HEK293 (cell line): ENCODE results near the gene BIRC6.

Experiments
- CTCF ChIA-PET: fragments of 350-600 bp; formaldehyde crosslinking; extraction: SDS; loops from one replicate; lab custom pipeline; 2021; ENCODE audit warnings: antibody characterized with exemption; lab: Yijun Ruan, JAX
- POLR2A ChIA-PET: fragments of 300-600 bp; formaldehyde crosslinking; extraction: SDS; loops from one replicate; lab custom pipeline; 2020; ENCODE audit warnings: antibody characterized with exemption, inconsistent platforms; lab: Yijun Ruan, JAX
- H3K27ac ChIP-seq: fragments of 200-500 bp; sonication (Bioruptor generic); 2 replicates; pipeline ENCODE4 v1.5.1; 2014; ENCODE audit warnings: low read depth, low read length, control low read depth, inconsistent platforms; ENCODE audit errors: extremely low read depth
- H3K36me3 ChIP-seq, 2 experiments: fragments of 200-500 bp in 1 of 2; sonication (Bioruptor generic) in 1 of 2; 1 replicate in 1 of 2; 2 replicates in 1 of 2; pipeline ENCODE4 v1.5.1; 2014 to 2017; ENCODE audit warnings: inconsistent platforms in 2 of 2, low read length in 2 of 2; ENCODE audit not compliant: control insufficient read depth in 2 of 2, insufficient read depth in 1 of 2
- H3K4me1 ChIP-seq: fragments of 200-500 bp; sonication (Bioruptor generic); 2 replicates; pipeline ENCODE4 v1.5.1; 2014; ENCODE audit warnings: mild to moderate bottlenecking, low read length, inconsistent platforms; ENCODE audit not compliant: control insufficient read depth, insufficient read depth
- H3K4me3 ChIP-seq: 2 replicates; pipeline ENCODE4 v1.5.1; 2011; ENCODE audit warnings: low read depth, mild to moderate bottlenecking, control low read depth, low read length, moderate library complexity
- H3K9me3 ChIP-seq: fragments of 200-500 bp; sonication (Bioruptor generic); 2 replicates; pipeline ENCODE4 v1.5.1; 2014; ENCODE audit warnings: low read depth, low read length, inconsistent platforms; ENCODE audit not compliant: control insufficient read depth, insufficient read depth
- FEZF1 ChIP-seq: fragments of 450-650 bp; formaldehyde crosslinking; IDR thresholded peaks from 2 replicates; pipeline ENCODE4 v1.5.1; 2016; ENCODE audit warnings: missing biosample characterization, missing genetic modification characterization
- INSM2 ChIP-seq: fragments of 450-650 bp; formaldehyde crosslinking; IDR thresholded peaks from 2 replicates; pipeline ENCODE4 v1.5.1; 2016; ENCODE audit warnings: missing biosample characterization, missing genetic modification characterization
- KLF17 ChIP-seq: fragments of 450-650 bp; formaldehyde crosslinking; IDR thresholded peaks from 2 replicates; pipeline ENCODE4 v1.5.1; 2016; ENCODE audit warnings: missing biosample characterization, missing genetic modification characterization
- KLF8 ChIP-seq: fragments of 450-650 bp; formaldehyde crosslinking; IDR thresholded peaks from 2 replicates; pipeline ENCODE4 v1.5.1; 2016; ENCODE audit warnings: missing biosample characterization, missing genetic modification characterization
- OVOL3 ChIP-seq: fragments of 450-650 bp; formaldehyde crosslinking; IDR thresholded peaks from 2 replicates; pipeline ENCODE4 v1.5.1; 2016; ENCODE audit warnings: missing biosample characterization, missing genetic modification characterization
- PRDM4 ChIP-seq: fragments of 450-650 bp; formaldehyde crosslinking; IDR thresholded peaks from 2 replicates; pipeline ENCODE4 v1.5.1; 2017; ENCODE audit warnings: missing biosample characterization, missing genetic modification characterization
- SCRT1 ChIP-seq: fragments of 450-650 bp; formaldehyde crosslinking; IDR thresholded peaks from 2 replicates; pipeline ENCODE4 v1.5.1; 2016; ENCODE audit warnings: missing biosample characterization, missing genetic modification characterization, borderline replicate concordance
- SCRT2 ChIP-seq: fragments of 450-650 bp; formaldehyde crosslinking; IDR thresholded peaks from 2 replicates; pipeline ENCODE4 v1.5.1; 2016; ENCODE audit warnings: missing biosample characterization, missing genetic modification characterization
- ZBTB48 ChIP-seq: fragments of 450-650 bp; formaldehyde crosslinking; IDR thresholded peaks from 2 replicates; pipeline ENCODE4 v1.5.1; 2016; ENCODE audit warnings: missing biosample characterization, missing genetic modification characterization
- ZNF202 ChIP-seq: fragments of 450-650 bp; formaldehyde crosslinking; IDR thresholded peaks from 2 replicates; pipeline ENCODE4 v1.5.1; 2016; ENCODE audit warnings: missing biosample characterization, missing genetic modification characterization, borderline replicate concordance
- ZNF366 ChIP-seq: fragments of 450-650 bp; formaldehyde crosslinking; conservative IDR thresholded peaks from 2 replicates; pipeline ENCODE4 v1.5.1; 2016; ENCODE audit warnings: missing biosample characterization, missing genetic modification characterization
- ZNF610 ChIP-seq: fragments of 450-650 bp; formaldehyde crosslinking; IDR thresholded peaks from 2 replicates; pipeline ENCODE4 v1.5.1; 2016; ENCODE audit warnings: missing biosample characterization, missing genetic modification characterization, borderline replicate concordance
- ZNF624 ChIP-seq: fragments of 450-650 bp; formaldehyde crosslinking; IDR thresholded peaks from 2 replicates; pipeline ENCODE4 v1.5.1; 2017; ENCODE audit warnings: missing biosample characterization, missing genetic modification characterization
- ZNF645 ChIP-seq: fragments of 450-650 bp; formaldehyde crosslinking; IDR thresholded peaks from 2 replicates; pipeline ENCODE4; 2016; ENCODE audit warnings: missing biosample characterization, missing genetic modification characterization
- ZNF664 ChIP-seq: fragments of 450-650 bp; formaldehyde crosslinking; IDR thresholded peaks from 2 replicates; pipeline ENCODE4 v1.5.1; 2016; ENCODE audit warnings: missing biosample characterization, missing genetic modification characterization
- ZNF677 ChIP-seq: fragments of 450-650 bp; IDR thresholded peaks from 2 replicates; pipeline ENCODE4 v1.5.0; 2018; ENCODE audit warnings: missing biosample characterization, mild to moderate bottlenecking, missing genetic modification characterization, moderate library complexity
- ZNF704 ChIP-seq: fragments of 450-650 bp; formaldehyde crosslinking; IDR thresholded peaks from 2 replicates; pipeline ENCODE4 v1.5.1; 2016; ENCODE audit warnings: missing biosample characterization, missing genetic modification characterization
- ZNF768 ChIP-seq: fragments of 450-650 bp; formaldehyde crosslinking; IDR thresholded peaks from 2 replicates; pipeline ENCODE4 v1.5.1; 2018; ENCODE audit warnings: missing biosample characterization, mild to moderate bottlenecking, missing genetic modification characterization
- ZNF776 ChIP-seq: fragments of 450-650 bp; formaldehyde crosslinking; IDR thresholded peaks from 2 replicates; pipeline ENCODE4 v1.5.0; 2017; ENCODE audit warnings: missing biosample characterization, missing genetic modification characterization, borderline replicate concordance
- ZSCAN30 ChIP-seq: fragments of 450-650 bp; IDR thresholded peaks from 2 replicates; pipeline ENCODE4 v1.5.1; 2018; ENCODE audit warnings: missing biosample characterization, mild to moderate bottlenecking, missing genetic modification characterization, moderate library complexity
- TF ChIP-seq, protein P1 (sequence below): fragments of 450-650 bp; formaldehyde crosslinking; IDR thresholded peaks from 2 replicates; pipeline ENCODE4 v1.5.1; 2016; ENCODE audit warnings: missing biosample characterization, missing genetic modification characterization
- TF ChIP-seq, protein P2 (sequence below): fragments of 450-650 bp; formaldehyde crosslinking; conservative IDR thresholded peaks from 2 replicates; pipeline ENCODE4 v1.5.1; 2016; ENCODE audit warnings: low read depth, missing biosample characterization, missing genetic modification characterization

Gene BIRC6

GRCh38 chr2:32453242-32454062 lies 96.6 kb downstream of the BIRC6 start:
- CTCF ChIA-PET, result interaction anchor here (1.2 kb wide), 1 partner anchor 12 kb away, joined by 3 read pairs; no protein-coding TSS in a partner anchor
- H3K9me3 ChIP-seq, result no peaks in the 10 kb centered on the region
- POLR2A ChIA-PET, result no interaction called here
- no peak overlapping the region for H3K27ac ChIP-seq
- no peak overlapping the region for H3K4me3 ChIP-seq
- peaks cover 4 to 35% of the 10 kb centered on the region in 2 experiments for H3K36me3 ChIP-seq
- peaks cover 9% of the 10 kb centered on the region; the same call in 1 of the 2 replicates for H3K4me1 ChIP-seq
- TF ChIP-seq, protein P1, sequence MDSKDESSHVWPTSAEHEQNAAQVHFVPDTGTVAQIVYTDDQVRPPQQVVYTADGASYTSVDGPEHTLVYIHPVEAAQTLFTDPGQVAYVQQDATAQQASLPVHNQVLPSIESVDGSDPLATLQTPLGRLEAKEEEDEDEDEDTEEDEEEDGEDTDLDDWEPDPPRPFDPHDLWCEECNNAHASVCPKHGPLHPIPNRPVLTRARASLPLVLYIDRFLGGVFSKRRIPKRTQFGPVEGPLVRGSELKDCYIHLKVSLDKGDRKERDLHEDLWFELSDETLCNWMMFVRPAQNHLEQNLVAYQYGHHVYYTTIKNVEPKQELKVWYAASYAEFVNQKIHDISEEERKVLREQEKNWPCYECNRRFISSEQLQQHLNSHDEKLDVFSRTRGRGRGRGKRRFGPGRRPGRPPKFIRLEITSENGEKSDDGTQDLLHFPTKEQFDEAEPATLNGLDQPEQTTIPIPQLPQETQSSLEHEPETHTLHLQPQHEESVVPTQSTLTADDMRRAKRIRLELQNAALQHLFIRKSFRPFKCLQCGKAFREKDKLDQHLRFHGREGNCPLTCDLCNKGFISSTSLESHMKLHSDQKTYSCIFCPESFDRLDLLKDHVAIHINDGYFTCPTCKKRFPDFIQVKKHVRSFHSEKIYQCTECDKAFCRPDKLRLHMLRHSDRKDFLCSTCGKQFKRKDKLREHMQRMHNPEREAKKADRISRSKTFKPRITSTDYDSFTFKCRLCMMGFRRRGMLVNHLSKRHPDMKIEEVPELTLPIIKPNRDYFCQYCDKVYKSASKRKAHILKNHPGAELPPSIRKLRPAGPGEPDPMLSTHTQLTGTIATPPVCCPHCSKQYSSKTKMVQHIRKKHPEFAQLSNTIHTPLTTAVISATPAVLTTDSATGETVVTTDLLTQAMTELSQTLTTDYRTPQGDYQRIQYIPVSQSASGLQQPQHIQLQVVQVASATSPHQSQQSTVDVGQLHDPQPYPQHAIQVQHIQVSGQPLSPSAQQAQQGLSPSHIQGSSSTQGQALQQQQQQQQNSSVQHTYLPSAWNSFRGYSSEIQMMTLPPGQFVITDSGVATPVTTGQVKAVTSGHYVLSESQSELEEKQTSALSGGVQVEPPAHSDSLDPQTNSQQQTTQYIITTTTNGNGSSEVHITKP (tag by site-specific recombination), result no peak
- no peak for TF ChIP-seq OVOL3
- TF ChIP-seq SCRT1 (tag by site-specific recombination), result peak; percentile 57; the same call in 1 of the 2 replicates
- TF ChIP-seq FEZF1, result 0 out of 2 replicates have a peak, but pooled peaks have one; percentile 19
- TF ChIP-seq ZNF624 (tag by site-specific recombination), result no peak
- no peak for TF ChIP-seq ZNF202 (tag by site-specific recombination)
- TF ChIP-seq ZNF664, result no peak
- no peak for TF ChIP-seq INSM2 (tag by site-specific recombination)
- no peak for TF ChIP-seq ZNF366 (tag by site-specific recombination)
- TF ChIP-seq SCRT2, result no peak
- TF ChIP-seq ZNF645 (tag by site-specific recombination), result no peak
- no peak for TF ChIP-seq KLF17 (tag by site-specific recombination)
- no peak for TF ChIP-seq ZNF776 (tag by site-specific recombination)
- no peak for TF ChIP-seq ZNF610 (tag by site-specific recombination)
- TF ChIP-seq ZNF677 (tag by site-specific recombination), result no peak
- no peak for TF ChIP-seq ZNF704 (tag by site-specific recombination)
- no peak for TF ChIP-seq KLF8 (tag by site-specific recombination)
- TF ChIP-seq ZSCAN30 (tag by site-specific recombination), result no peak
- 0 out of 2 replicates have a peak, but pooled peaks have one; percentile 45 for TF ChIP-seq PRDM4
- no peak for TF ChIP-seq ZNF768 (tag by site-specific recombination)
- TF ChIP-seq, protein P2, sequence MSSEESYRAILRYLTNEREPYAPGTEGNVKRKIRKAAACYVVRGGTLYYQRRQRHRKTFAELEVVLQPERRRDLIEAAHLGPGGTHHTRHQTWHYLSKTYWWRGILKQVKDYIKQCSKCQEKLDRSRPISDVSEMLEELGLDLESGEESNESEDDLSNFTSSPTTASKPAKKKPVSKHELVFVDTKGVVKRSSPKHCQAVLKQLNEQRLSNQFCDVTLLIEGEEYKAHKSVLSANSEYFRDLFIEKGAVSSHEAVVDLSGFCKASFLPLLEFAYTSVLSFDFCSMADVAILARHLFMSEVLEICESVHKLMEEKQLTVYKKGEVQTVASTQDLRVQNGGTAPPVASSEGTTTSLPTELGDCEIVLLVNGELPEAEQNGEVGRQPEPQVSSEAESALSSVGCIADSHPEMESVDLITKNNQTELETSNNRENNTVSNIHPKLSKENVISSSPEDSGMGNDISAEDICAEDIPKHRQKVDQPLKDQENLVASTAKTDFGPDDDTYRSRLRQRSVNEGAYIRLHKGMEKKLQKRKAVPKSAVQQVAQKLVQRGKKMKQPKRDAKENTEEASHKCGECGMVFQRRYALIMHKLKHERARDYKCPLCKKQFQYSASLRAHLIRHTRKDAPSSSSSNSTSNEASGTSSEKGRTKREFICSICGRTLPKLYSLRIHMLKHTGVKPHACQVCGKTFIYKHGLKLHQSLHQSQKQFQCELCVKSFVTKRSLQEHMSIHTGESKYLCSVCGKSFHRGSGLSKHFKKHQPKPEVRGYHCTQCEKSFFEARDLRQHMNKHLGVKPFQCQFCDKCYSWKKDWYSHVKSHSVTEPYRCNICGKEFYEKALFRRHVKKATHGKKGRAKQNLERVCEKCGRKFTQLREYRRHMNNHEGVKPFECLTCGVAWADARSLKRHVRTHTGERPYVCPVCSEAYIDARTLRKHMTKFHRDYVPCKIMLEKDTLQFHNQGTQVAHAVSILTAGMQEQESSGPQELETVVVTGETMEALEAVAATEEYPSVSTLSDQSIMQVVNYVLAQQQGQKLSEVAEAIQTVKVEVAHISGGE (tag by site-specific recombination), result no peak
- TF ChIP-seq ZBTB48 (tag by site-specific recombination), result no peak
